Body of pancreas (tissue), 4 donors: ENCODE measurements around the gene RHOXF1.

Experiments
- CTCF ChIP-seq, 7 experiments: fragments of 450-650 bp in 4 of 7; fragments of 200-600 bp in 3 of 7; sonication (generic) in 3 of 7; IDR thresholded peaks; one replicate each; pipeline ENCODE4 v1.5.1; 2016 to 2019; ENCODE audit warnings: antibody characterized with exemption in 7 of 7
- POLR2A ChIP-seq, 3 donors: fragments of 450-650 bp; IDR thresholded peaks; one replicate each; pipeline ENCODE4 v1.6.1; 2016; ENCODE audit warnings: antibody characterized with exemption in 3 of 3, mild to moderate bottlenecking in 2 of 3

- TF ChIP-seq CTCF (IDR thresholded peaks at IDR 0.05) (no peak), POLR2A (IDR thresholded peaks at IDR 0.05) (no peak)
Observed at GRCh38 chrX:120115438-120115963, at the start of gene RHOXF1.
